SK-N-SH (cell line): ENCODE data around the gene SNAP91.

ENCODE experiments used
- CTCF ChIP-seq: fragments of 200-600 bp; sonication (generic); IDR thresholded peaks from 2 replicates; pipeline ENCODE4 v1.6.1; 2017; ENCODE audit warnings: antibody characterized with exemption, mild to moderate bottlenecking, moderate library complexity
- EP300 ChIP-seq, 2 experiments: IDR thresholded peaks; 2 replicates each; pipeline versions ENCODE4 v1.4.0 to v1.6.1; 2012; ENCODE audit warnings: borderline replicate concordance in 1 of 2, low read depth in 1 of 2, low read length in 1 of 2
- IRF3 ChIP-seq: fragments of 150-350 bp; IDR thresholded peaks from 2 replicates; pipeline ENCODE4 v1.6.1; 2016; ENCODE audit warnings: mild to moderate bottlenecking, low read depth, low read length
- JUND ChIP-seq: IDR thresholded peaks from 2 replicates; pipeline ENCODE4 v1.4.0; 2012
- SIN3A ChIP-seq: IDR thresholded peaks from 2 replicates; pipeline ENCODE4 v1.6.1; 2012; ENCODE audit warnings: low read depth, mild to moderate bottlenecking, low read length, moderate library complexity, borderline replicate concordance

DNA sequence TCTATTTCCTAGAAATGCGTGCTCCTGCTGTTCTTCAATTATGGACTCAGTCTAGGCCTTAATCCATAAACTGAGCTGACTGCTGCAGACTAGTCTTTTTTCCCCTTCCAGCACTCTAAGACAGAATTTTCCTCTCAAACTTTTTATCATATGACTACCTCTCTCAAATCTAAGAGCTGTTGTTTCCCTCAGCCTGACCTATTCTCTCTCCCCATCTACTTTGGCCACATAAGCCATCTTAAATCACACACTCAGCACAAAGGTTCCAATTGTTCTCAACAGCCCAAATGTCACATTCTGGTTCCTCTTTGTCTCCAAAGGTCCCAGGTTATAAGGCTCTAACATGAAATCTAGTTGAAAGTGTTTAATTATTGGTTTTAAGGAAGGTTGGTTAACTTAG, 111.4 kb downstream of the SNAP91 start:
- TF ChIP-seq CTCF (no peak), EP300 (IDR thresholded peaks at IDR 0.05; ENCODE audit: borderline replicate concordance in 1 of 2, low read depth in 1 of 2, low read length in 1 of 2) (no peak), IRF3 (no peak), JUND (no peak), SIN3A (no peak)
